ENCODE data around the gene PTPN1.

DNA sequence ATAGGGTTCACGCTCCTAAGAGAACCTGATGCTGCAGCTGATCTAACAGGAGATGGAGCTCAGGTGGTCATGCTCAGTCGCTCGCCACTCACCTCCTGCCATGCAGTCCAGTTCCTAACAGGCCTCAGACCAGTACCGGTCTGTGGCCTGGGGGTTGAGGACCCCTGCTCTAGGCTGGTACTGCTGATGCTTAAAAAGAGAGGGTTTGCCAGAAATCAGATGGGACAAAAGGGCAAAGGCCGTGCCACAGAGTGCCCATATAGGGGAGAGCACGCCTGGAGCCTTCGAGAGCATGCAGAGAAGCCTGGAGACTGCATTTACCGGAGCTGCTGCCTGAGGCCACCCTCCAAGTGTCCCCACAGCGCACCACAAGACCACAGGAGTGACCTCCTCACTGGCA is 75.5 kb downstream of the PTPN1 start:
- TF ChIP-seq CTCF (IDR thresholded peaks at IDR 0.05) (no peak), POLR2AphosphoS5 (IDR thresholded peaks at IDR 0.05) (no peak)

All from stomach (tissue), 4 donors.